HG02642 (cell line): Measurements from ENCODE around the gene ZSWIM5.

ENCODE experiments used
- ATAC-seq: cut with Tn5 transposase; IDR thresholded peaks from one replicate; pipeline ENCODE4 v1.9.1; 2021; ENCODE audit warnings: mild to moderate bottlenecking; ENCODE audit not compliant: unreplicated experiment, poor library complexity

ZSWIM5 gene

DNA sequence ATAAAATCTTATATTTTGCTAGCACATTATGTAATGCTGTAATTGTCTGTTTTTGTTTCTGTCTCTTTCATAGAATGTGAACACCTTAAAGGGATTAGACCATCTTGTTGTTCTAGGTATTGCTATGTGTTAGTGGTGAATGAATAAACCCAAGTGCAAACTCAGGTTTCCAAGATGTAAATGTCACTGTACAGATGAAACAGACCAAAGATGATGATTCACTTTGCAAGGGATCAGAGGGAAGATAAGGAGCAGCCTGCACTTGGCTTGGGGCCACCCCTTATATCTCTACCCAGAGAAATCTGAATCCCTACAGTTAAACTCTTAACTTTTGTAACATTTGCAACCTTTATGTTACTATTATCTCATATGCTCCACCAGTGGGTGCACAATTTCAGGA lies 168.9 kb downstream of the ZSWIM5 start:
- no peak for ATAC-seq

GRCh38 chr1:45035631-45036301 lies 170.6 kb downstream of the ZSWIM5 start:
- ATAC-seq: no peak

GRCh38 chr1:45033356-45033755 lies 173.0 kb downstream of the ZSWIM5 start:
- no peak for ATAC-seq

DNA sequence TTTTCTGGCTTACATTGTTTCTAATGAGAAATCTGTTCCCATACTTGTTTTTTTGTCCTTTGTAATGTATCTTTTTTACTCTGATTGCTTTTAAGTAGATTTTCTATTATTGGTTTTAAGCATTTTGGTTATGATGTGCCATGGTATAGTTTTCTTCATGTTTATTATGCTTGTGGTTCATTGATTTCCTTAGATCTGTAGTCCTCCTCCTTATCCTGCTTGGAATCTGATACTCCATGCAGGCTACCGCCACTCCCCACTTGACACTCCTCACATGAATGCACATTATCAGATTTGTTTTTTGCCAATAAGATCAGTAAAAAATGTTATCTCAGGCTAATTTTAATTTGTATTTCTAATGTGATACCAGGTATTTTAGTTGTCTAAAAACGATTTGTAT lies 173.6 kb downstream of the ZSWIM5 start:
- ATAC-seq: no peak

DNA sequence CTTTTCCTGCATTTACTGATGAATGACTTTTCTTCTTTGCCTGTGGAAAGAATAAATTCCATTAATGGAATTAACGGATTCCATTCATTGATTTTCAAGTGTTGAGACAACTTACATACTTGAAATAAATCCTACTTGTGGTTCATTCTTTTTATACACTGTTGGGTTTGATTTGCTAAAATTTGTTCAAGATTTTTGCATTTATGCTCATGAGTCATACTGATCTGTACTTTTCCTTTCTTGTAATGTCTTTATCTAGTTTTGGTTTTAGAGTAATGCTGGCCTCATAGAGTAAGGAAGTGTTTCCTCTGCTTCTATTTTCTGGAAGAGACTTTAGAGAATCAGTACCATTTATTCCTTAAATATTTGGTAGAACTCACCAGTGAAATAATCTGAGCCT lies 180.0 kb downstream of the ZSWIM5 start:
- no peak for ATAC-seq

GRCh38 chr1:45023663-45024062 lies 182.7 kb downstream of the ZSWIM5 start:
- ATAC-seq: no peak

GRCh38 chr1:45018599-45019230 lies 187.7 kb downstream of the ZSWIM5 start:
- peak; percentile 62 for ATAC-seq

- no peak for ATAC-seq
Measured at GRCh38 chr1:45016767-45017166, 189.6 kb downstream of the ZSWIM5 start.

DNA sequence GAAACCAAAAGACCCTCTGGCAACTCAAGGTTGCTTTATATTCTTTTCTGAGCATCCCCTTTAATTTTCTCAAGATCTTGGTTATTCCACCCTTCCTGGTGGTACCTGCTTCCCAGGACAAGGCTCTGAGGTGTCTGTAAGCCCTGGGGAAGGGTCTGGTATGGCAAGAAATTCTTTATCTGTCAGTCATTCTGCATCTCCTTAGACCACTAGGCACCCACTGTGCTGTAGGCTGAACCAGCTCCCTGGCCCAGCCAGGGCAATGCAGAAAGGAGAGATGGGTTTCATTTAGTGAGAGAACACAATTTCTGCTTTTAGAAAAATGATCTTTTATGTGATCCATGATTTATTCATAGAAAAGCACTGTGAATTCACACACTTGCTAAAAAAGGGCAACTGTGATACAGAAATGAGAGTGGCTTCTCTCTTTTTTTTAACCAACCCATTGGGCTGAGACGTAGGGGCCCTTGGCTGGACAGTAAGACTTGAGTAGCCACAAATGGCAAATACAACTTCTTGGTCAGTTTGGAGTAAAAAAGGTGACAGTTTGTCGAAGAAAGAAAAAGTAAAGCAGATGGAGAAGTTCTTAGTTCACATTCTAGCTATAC lies 190.2 kb downstream of the ZSWIM5 start:
- ATAC-seq: no peak

GRCh38 chr1:45015683-45016082 lies 190.7 kb downstream of the ZSWIM5 start:
- ATAC-seq: no peak

DNA sequence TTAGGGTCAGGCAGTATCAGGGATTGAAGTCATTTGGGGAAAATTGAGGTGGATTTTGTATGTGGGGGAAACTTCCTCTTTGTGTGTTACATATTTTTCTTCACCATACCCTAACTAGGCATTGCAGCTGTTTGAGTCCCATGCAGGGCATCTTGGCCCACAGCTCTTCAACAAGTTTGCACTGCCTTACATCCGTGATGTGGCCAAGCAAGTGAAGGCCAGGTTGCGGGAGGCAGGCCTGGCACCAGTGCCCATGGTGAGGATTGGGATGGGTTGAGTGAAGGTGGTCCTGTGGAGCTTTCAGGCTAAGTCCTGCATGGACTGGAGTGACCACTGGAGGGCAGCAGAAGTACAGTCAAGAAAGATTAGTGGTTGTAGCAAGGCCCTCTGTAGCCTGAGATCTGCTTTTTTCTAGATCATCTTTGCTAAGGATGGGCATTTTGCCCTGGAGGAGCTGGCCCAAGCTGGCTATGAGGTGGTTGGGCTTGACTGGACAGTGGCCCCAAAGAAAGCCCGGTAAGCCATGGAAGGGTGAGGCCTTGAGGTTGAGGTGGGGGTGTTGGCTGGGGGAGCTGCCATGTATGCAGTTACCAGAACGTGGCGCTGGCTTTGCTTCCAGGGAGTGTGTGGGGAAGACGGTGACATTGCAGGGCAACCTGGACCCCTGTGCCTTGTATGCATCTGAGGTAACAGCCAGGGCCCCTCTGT lies 191.9 kb downstream of the ZSWIM5 start:
- ATAC-seq: no peak

DNA sequence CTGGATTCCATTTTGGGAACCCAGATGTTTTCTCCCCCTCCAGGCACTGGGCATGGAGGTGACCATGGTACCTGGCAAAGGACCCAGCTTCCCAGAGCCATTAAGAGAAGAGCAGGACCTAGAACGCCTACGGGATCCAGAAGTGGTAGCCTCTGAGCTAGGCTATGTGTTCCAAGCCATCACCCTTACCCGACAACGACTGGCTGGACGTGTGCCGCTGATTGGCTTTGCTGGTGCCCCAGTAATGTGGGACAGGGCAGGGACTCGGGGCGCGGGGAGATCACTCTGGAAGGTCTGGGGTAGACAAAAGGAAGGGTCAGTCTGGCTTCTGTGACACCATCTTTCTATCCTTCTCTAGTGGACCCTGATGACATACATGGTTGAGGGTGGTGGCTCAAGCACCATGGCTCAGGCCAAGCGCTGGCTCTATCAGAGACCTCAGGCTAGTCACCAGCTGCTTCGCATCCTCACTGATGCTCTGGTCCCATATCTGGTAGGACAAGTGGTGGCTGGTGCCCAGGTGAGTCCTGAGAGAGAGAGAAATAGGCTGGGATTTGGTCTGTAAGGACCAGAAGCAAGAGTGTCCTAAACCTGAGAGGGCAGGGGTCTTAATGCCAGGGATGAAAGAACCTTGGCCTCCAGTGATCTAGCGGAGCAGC lies 192.7 kb downstream of the ZSWIM5 start:
- ATAC-seq: no peak

- ATAC-seq: no peak
Measured at GRCh38 chr1:45012639-45013278, 193.6 kb downstream of the ZSWIM5 start.

GRCh38 chr1:45011837-45012638 lies 194.4 kb downstream of the ZSWIM5 start, which contains the start of gene UROD:
Gene UROD, plus strand, starts transcription at chr1:45012254. Its CDS starts 12 bp downstream, at chr1:45012266.
- peak; percentile 73 for ATAC-seq

DNA sequence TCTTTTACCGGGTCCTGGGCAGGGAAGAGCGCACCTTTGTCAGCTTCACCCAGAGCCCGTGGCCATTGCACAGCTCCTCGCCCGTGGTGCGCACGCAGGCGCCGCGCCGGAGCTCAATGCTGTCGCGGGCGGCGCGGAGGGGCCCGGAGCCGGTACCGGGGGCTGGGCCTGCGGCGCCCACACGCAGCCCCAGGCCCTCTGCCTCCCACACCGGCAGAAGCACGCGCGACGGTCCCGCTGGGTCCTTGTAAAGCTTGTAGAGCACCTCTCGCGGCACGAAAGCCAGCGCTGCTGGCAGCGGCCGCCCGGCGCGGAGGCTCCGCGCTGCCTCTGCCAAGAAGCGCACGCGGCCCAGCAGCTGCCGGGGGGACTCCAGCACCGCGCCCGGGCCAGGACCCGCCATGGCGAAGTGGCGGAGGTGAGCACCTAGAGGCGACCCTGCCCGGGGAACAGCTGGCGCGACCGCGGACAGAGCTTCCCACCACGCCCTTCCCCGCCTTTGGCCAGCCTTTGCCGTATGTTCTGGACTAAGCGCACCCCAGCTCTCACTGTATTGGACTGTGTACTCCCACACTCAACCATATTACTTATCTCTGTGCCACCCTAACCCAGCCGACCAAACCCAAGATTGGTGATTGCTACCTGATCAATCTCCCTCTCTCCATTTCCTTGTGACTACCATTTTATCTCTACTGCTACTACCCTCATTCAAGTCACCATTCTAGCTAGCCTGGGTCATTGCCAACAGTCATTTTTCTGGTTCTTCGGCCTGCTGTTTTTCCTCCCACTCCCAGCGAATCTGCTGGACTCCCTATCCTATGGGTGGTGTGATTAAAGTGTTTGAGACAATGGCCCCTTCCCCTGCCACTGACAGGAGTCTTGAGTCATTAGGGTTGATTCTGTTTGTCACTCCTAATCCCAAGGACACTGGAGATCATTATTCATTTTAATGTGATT lies 195.3 kb downstream of the ZSWIM5 start, which contains the start of gene HECTD3:
TSS of gene HECTD3 (minus strand) at position 470 of the 957 bp plus-strand sequence. CDS start at position 403, 67 bp downstream.
- ATAC-seq: peak; percentile 69

- no peak for ATAC-seq
Measured at GRCh38 chr1:45009956-45010854, 196.2 kb downstream of the ZSWIM5 start.

DNA sequence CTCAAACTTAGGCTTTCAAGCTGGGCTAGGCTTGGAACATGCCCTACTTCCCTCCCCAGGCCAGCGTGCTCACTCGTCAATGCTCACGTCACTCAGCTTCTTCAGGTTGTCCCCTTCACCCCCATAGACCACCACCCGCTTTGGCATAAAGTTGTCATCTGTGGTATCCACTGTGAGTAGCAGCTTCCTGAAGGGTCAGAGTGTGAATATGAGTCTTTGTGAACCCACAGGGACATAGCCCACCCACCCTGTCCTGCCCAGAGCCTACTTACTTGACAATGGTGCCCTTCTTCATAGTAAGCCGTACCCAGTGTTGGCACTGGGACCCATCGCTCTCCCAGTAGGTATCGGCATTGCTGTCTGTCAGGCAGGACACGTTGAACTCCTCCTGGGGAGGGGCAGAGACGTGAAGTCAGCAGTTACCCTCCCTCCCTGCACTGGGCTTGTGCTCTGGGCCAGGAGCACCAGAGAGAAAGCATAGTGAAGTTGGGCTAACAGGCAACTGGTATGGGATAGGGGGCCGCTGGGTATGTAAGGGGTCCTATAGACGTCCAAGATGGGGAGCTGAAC lies 197.0 kb downstream of the ZSWIM5 start:
- no peak for ATAC-seq
